EL (cell line): ENCODE data around the gene THSD7A.
"Not testable (repeated sequence)": the region's sequence is repeated elsewhere in the genome, so short reads cannot be mapped to it uniquely, and the experiment has no call there.

Source experiments
- DNase-seq: peaks from one replicate; pipeline ENCODE4 v3.0.0-alpha.2; 2016

The THSD7A gene

GRCh38 chr7:11486271-11486670, 345.7 kb downstream of the THSD7A start:
- no peak for DNase-seq

GRCh38 chr7:11485636-11486035, 346.4 kb downstream of the THSD7A start:
- no peak for DNase-seq

GRCh38 chr7:11480143-11480542, 351.9 kb downstream of the THSD7A start:
- no peak for DNase-seq

- no peak for DNase-seq
Measured at GRCh38 chr7:11478882-11479281, 353.1 kb downstream of the THSD7A start.

GRCh38 chr7:11478426-11478825, 353.6 kb downstream of the THSD7A start:
- DNase-seq: no peak

GRCh38 chr7:11474902-11475585, 357.0 kb downstream of the THSD7A start:
- DNase-seq: no peak

- DNase-seq: no peak
Measured at GRCh38 chr7:11473807-11474424, 358.1 kb downstream of the THSD7A start.

- DNase-seq: no peak
Measured at GRCh38 chr7:11473220-11473619, 358.8 kb downstream of the THSD7A start.

GRCh38 chr7:11472646-11473045, 359.4 kb downstream of the THSD7A start:
- DNase-seq: no peak

- DNase-seq: no peak
Measured at GRCh38 chr7:11471255-11471654, 360.7 kb downstream of the THSD7A start.

- DNase-seq: no peak
Measured at GRCh38 chr7:11469028-11469745, 362.8 kb downstream of the THSD7A start.

GRCh38 chr7:11466517-11467105, 365.4 kb downstream of the THSD7A start:
- DNase-seq: no peak

- DNase-seq: no peak
Measured at GRCh38 chr7:11464624-11465023, 367.4 kb downstream of the THSD7A start.

GRCh38 chr7:11461946-11462345, 370.1 kb downstream of the THSD7A start:
- DNase-seq: no peak

GRCh38 chr7:11458736-11459483, 373.1 kb downstream of the THSD7A start:
- peak; percentile 1 for DNase-seq

- no peak for DNase-seq
Measured at GRCh38 chr7:11457419-11457818, 374.6 kb downstream of the THSD7A start.

- DNase-seq: no peak
Measured at GRCh38 chr7:11456574-11456973, 375.4 kb downstream of the THSD7A start.

- no peak for DNase-seq
Measured at GRCh38 chr7:11452476-11452875, 379.5 kb downstream of the THSD7A start.

- DNase-seq: no peak
Measured at GRCh38 chr7:11450281-11450680, 381.7 kb downstream of the THSD7A start.

GRCh38 chr7:11449316-11449715, 382.7 kb downstream of the THSD7A start:
- no peak for DNase-seq

GRCh38 chr7:11448323-11448722, 383.7 kb downstream of the THSD7A start:
- DNase-seq: no peak

- no peak for DNase-seq
Measured at GRCh38 chr7:11447106-11447505, 384.9 kb downstream of the THSD7A start.

- not testable (repeated sequence) for DNase-seq
Measured at GRCh38 chr7:11443934-11444333, 388.1 kb downstream of the THSD7A start.
